Upper lobe of left lung (tissue), 6 donors: ENCODE results near the gene SLC26A8. TPM values are rescaled to one million over a fixed set of nuclear protein-coding genes. Genes with fewer than 3 reads are reported as not detected.
A peak's percentile ranks its signal among the peaks of the same experiment; 100 is the strongest.

Source experiments
- ATAC-seq, 2 donors: fragments of 200-7000 bp; cut with Tn5 transposase; one replicate each; pipeline ENCODE4 v1.9.1; 2022; ENCODE audit warnings: mild to moderate bottlenecking in 2 of 2, moderate library complexity in 2 of 2; ENCODE audit not compliant: low FRiP score in 2 of 2
- DNase-seq, 2 donors: peaks; one replicate each; pipeline ENCODE4 v3.0.0-alpha.2; 2019 to 2020
- H3K27ac ChIP-seq, 4 donors: fragments of 200-600 bp; sonication (generic); one replicate each; pipeline ENCODE4 v1.5.1; 2016 to 2019
- H3K27me3 ChIP-seq, 4 donors: fragments of 200-600 bp; sonication (generic); one replicate each; pipeline ENCODE4 v1.5.1; 2017 to 2019
- H3K36me3 ChIP-seq, 4 donors: fragments of 200-600 bp; sonication (generic); one replicate each; pipeline ENCODE4 v1.5.1; 2016 to 2019
- H3K4me1 ChIP-seq, 4 donors: fragments of 200-600 bp; sonication (generic); one replicate each; pipeline ENCODE4 v1.5.1; 2018 to 2019
- H3K4me3 ChIP-seq, 4 donors: fragments of 200-600 bp; sonication (generic); one replicate each; pipeline ENCODE4 v1.5.1; 2017 to 2019; ENCODE audit warnings: mild to moderate bottlenecking in 2 of 4, moderate library complexity in 1 of 4
- H3K9me3 ChIP-seq, 4 donors: fragments of 200-600 bp; sonication (generic); one replicate each; pipeline ENCODE4 v1.5.1; 2018 to 2019
- CTCF ChIP-seq, 6 experiments: fragments of 450-650 bp in 4 of 6; fragments of 200-600 bp in 2 of 6; sonication (generic) in 2 of 6; IDR thresholded peaks; one replicate each; pipeline ENCODE4 v1.5.1; 2016 to 2019; ENCODE audit warnings: antibody characterized with exemption in 6 of 6
- EP300 ChIP-seq, 4 donors: sonication (generic); formaldehyde crosslinking; IDR thresholded peaks; one replicate each; pipeline ENCODE4 v1.5.1; 2017; ENCODE audit warnings: antibody characterized with exemption in 4 of 4, control low read depth in 2 of 4
- POLR2A ChIP-seq, 4 donors: fragments of 450-650 bp; IDR thresholded peaks; one replicate each; pipeline ENCODE4 v1.5.1; 2016 to 2017; ENCODE audit warnings: antibody characterized with exemption in 4 of 4, mild to moderate bottlenecking in 2 of 4
- POLR2AphosphoS5 ChIP-seq, 2 donors: sonication (generic); formaldehyde crosslinking; IDR thresholded peaks; one replicate each; pipeline ENCODE4 v1.5.1; 2017; ENCODE audit warnings: antibody characterized with exemption in 2 of 2
- WGBS, 2 donors: methylation state at CpG; one replicate each; pipeline ENCODE4 v1.1.5; 2017 to 2018; 5-methylcytosine and 5-hydroxymethylcytosine counted together
- total RNA-seq, 6 donors: library from RNA; depleted of rRNA in 4 of 6; stranded (reverse); fragments of >200 nt in 4 of 6; gene quantifications; one replicate each; pipeline versions ENCODE4 v1.1.0 to v1.2.1, GENCODE V29; 2016 to 2021
- donor health status: DM: no; HTN: no; CAD: no; lungs with moderate emphysema.
- donor health status: DM: no; HTN: yes; CAD: no; lungs with severe emphysema.

Gene SLC26A8
- 1 to 10 TPM in 1 of 6 donors, under 1 TPM in 5; under 0.01 to 1.5 (median 0.80) TPM for total RNA-seq

- H3K27ac ChIP-seq = peak within 1 kb of the TSS in 1 of 4 donors; percentile 79
- WGBS, 2 donors = 29 to 49% methylated on average over 11 to 22 of the region's 44 CpGs
- no peaks in the 10 kb centered on the region for H3K9me3 ChIP-seq
- peaks cover 0 to 5% (median 0%) of the 10 kb centered on the region in 4 donors for H3K27me3 ChIP-seq
- DNase-seq (peak in 1 of 2 donors; percentile 85), ATAC-seq (no peak)
- peaks cover 0 to 11% (median 5%) of the 10 kb centered on the region in 4 donors for H3K4me1 ChIP-seq
- no peak for TF ChIP-seq EP300 (IDR thresholded peaks at IDR 0.05)
- TF ChIP-seq POLR2A (IDR thresholded peaks at IDR 0.05) = no peak
- TF ChIP-seq POLR2AphosphoS5 (IDR thresholded peaks at IDR 0.05) = no peak
- TF ChIP-seq CTCF (IDR thresholded peaks at IDR 0.05) = no peak
- peak within 1 kb of the TSS in 3 of 4 donors; percentile 6 to 30 (median 23) for H3K4me3 ChIP-seq
- no peaks in the 10 kb centered on the region for H3K36me3 ChIP-seq
Measured at GRCh38 chr6:36023996-36024795, at the start of gene SLC26A8. Gene SLC26A8 (minus strand): TSS chr6:36024641. CDS start chr6:36019707, 4,934 bp downstream.

- no peaks in the 10 kb centered on the region for H3K9me3 ChIP-seq
- DNase-seq (no peak), ATAC-seq (no peak)
- H3K4me3 ChIP-seq = no peak overlapping the region
- H3K27me3 ChIP-seq = no peaks in the 10 kb centered on the region
- H3K27ac ChIP-seq = no peak overlapping the region
- peaks cover 6 to 36% (median 12%) of the 10 kb centered on the region in 4 donors for H3K36me3 ChIP-seq
- TF ChIP-seq CTCF (IDR thresholded peaks at IDR 0.05) = no peak
- TF ChIP-seq EP300 (IDR thresholded peaks at IDR 0.05) = no peak
- peaks cover 3 to 13% (median 11%) of the 10 kb centered on the region in 4 donors for H3K4me1 ChIP-seq
Measured at GRCh38 chr6:36073587-36073986, 49.1 kb upstream of the SLC26A8 start.

GRCh38 chr6:36072681-36073080, 48.2 kb upstream of the SLC26A8 start:
- H3K9me3 ChIP-seq = no peaks in the 10 kb centered on the region
- DNase-seq (no peak), ATAC-seq (no peak)
- TF ChIP-seq POLR2A (IDR thresholded peaks at IDR 0.05) (no peak), POLR2AphosphoS5 (IDR thresholded peaks at IDR 0.05) (no peak), CTCF (IDR thresholded peaks at IDR 0.05) (no peak), EP300 (IDR thresholded peaks at IDR 0.05) (no peak)
- no peak overlapping the region for H3K27ac ChIP-seq
- peaks cover 4 to 31% (median 11%) of the 10 kb centered on the region in 4 donors for H3K36me3 ChIP-seq
- WGBS, 2 donors = 93 to 99% methylated on average over 4 of the region's 4 CpGs
- H3K4me3 ChIP-seq = no peak overlapping the region
- H3K27me3 ChIP-seq = no peaks in the 10 kb centered on the region
- peaks cover 3 to 21% (median 14%) of the 10 kb centered on the region in 4 donors for H3K4me1 ChIP-seq

GRCh38 chr6:36071714-36072113, 47.3 kb upstream of the SLC26A8 start:
- WGBS, 2 donors = 96 to 97% methylated on average over 1 of the region's 1 CpG
- DNase-seq = no peak
- no peaks in the 10 kb centered on the region for H3K27me3 ChIP-seq
- H3K27ac ChIP-seq = no peak overlapping the region
- peaks cover 6 to 26% (median 19%) of the 10 kb centered on the region in 4 donors for H3K4me1 ChIP-seq
- H3K4me3 ChIP-seq = no peak overlapping the region
- no peaks in the 10 kb centered on the region for H3K9me3 ChIP-seq
- H3K36me3 ChIP-seq = peaks cover 1 to 22% (median 3%) of the 10 kb centered on the region in 4 donors
- TF ChIP-seq CTCF (IDR thresholded peaks at IDR 0.05) = no peak
- TF ChIP-seq EP300 (IDR thresholded peaks at IDR 0.05) = no peak
- no peak for TF ChIP-seq POLR2AphosphoS5 (IDR thresholded peaks at IDR 0.05)
- TF ChIP-seq POLR2A (IDR thresholded peaks at IDR 0.05) = no peak
- ATAC-seq = no peak
